ENCODE results near the gene IFT122. TPM values are rescaled to one million over a fixed set of nuclear protein-coding genes. Genes with fewer than 3 reads are reported as not detected.

Gene IFT122
- total and polyA plus RNA-seq, 2 experiments from 2014 or later, result 10.2 to 38.8 TPM

DNA sequence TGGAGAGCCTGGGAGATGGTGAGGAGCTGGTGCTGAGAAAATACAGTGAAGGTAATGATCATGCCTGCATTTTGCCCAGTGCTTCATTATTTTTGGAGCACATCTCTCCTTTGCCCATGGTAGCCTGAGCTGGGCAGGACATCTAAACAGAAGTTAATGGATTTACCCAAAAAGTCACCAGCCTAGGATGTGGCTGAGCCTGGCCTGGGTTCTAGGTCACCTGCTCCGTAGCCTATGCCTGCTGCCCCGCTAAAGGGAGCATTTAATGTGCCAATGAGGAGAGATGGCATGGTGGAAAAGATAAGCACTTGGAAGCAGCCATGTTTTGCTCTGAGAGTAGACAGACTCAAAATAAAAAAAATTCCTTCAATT is 46.6 kb downstream of the IFT122 start:
- Histone ChIP-seq H3K9me2 (ENCODE audit: insufficient read depth) (no peaks in the 10 kb centered on the region), H3K4me3 (no peak overlapping the region), H3K79me2 (replicated peaks; ENCODE audit: insufficient read depth) (no peaks in the 10 kb centered on the region), H2AFZ (no peak overlapping the region), H4K20me1 (replicated peaks; ENCODE audit: insufficient read depth) (no peaks in the 10 kb centered on the region), H3K4me1 (ENCODE audit: insufficient read depth) (peaks cover 14% of the 10 kb centered on the region), H3K27ac (ENCODE audit: low read depth) (peak overlapping the region; percentile 7; the same call in 1 of the 2 replicates), H3K27me3 (ENCODE audit: insufficient read depth) (no peaks in the 10 kb centered on the region), H3K4me2 (no peak overlapping the region), H3K36me3 (ENCODE audit: insufficient read depth) (no peaks in the 10 kb centered on the region), H3F3A (replicated peaks; ENCODE audit: low read depth) (no peaks in the 10 kb centered on the region)
- TF ChIP-seq JUNB (IDR thresholded peaks at IDR 0.05; ENCODE audit: unreplicated experiment) (no peak), CREB1 (CRISPR knock-in tag; IDR thresholded peaks at IDR 0.05; ENCODE audit: low read depth) (no peak), EZH2 (IDR thresholded peaks at IDR 0.05; ENCODE audit: low read depth, unreplicated experiment) (no peak), STAT1 (IDR thresholded peaks at IDR 0.05; ENCODE audit: unreplicated experiment) (no peak)
- TF ChIP-seq, protein P1, sequence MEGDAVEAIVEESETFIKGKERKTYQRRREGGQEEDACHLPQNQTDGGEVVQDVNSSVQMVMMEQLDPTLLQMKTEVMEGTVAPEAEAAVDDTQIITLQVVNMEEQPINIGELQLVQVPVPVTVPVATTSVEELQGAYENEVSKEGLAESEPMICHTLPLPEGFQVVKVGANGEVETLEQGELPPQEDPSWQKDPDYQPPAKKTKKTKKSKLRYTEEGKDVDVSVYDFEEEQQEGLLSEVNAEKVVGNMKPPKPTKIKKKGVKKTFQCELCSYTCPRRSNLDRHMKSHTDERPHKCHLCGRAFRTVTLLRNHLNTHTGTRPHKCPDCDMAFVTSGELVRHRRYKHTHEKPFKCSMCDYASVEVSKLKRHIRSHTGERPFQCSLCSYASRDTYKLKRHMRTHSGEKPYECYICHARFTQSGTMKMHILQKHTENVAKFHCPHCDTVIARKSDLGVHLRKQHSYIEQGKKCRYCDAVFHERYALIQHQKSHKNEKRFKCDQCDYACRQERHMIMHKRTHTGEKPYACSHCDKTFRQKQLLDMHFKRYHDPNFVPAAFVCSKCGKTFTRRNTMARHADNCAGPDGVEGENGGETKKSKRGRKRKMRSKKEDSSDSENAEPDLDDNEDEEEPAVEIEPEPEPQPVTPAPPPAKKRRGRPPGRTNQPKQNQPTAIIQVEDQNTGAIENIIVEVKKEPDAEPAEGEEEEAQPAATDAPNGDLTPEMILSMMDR (conservative IDR thresholded peaks at IDR 0.05; ENCODE audit: low read depth in 2 of 2), result no peak
- TF ChIP-seq, protein P2, sequence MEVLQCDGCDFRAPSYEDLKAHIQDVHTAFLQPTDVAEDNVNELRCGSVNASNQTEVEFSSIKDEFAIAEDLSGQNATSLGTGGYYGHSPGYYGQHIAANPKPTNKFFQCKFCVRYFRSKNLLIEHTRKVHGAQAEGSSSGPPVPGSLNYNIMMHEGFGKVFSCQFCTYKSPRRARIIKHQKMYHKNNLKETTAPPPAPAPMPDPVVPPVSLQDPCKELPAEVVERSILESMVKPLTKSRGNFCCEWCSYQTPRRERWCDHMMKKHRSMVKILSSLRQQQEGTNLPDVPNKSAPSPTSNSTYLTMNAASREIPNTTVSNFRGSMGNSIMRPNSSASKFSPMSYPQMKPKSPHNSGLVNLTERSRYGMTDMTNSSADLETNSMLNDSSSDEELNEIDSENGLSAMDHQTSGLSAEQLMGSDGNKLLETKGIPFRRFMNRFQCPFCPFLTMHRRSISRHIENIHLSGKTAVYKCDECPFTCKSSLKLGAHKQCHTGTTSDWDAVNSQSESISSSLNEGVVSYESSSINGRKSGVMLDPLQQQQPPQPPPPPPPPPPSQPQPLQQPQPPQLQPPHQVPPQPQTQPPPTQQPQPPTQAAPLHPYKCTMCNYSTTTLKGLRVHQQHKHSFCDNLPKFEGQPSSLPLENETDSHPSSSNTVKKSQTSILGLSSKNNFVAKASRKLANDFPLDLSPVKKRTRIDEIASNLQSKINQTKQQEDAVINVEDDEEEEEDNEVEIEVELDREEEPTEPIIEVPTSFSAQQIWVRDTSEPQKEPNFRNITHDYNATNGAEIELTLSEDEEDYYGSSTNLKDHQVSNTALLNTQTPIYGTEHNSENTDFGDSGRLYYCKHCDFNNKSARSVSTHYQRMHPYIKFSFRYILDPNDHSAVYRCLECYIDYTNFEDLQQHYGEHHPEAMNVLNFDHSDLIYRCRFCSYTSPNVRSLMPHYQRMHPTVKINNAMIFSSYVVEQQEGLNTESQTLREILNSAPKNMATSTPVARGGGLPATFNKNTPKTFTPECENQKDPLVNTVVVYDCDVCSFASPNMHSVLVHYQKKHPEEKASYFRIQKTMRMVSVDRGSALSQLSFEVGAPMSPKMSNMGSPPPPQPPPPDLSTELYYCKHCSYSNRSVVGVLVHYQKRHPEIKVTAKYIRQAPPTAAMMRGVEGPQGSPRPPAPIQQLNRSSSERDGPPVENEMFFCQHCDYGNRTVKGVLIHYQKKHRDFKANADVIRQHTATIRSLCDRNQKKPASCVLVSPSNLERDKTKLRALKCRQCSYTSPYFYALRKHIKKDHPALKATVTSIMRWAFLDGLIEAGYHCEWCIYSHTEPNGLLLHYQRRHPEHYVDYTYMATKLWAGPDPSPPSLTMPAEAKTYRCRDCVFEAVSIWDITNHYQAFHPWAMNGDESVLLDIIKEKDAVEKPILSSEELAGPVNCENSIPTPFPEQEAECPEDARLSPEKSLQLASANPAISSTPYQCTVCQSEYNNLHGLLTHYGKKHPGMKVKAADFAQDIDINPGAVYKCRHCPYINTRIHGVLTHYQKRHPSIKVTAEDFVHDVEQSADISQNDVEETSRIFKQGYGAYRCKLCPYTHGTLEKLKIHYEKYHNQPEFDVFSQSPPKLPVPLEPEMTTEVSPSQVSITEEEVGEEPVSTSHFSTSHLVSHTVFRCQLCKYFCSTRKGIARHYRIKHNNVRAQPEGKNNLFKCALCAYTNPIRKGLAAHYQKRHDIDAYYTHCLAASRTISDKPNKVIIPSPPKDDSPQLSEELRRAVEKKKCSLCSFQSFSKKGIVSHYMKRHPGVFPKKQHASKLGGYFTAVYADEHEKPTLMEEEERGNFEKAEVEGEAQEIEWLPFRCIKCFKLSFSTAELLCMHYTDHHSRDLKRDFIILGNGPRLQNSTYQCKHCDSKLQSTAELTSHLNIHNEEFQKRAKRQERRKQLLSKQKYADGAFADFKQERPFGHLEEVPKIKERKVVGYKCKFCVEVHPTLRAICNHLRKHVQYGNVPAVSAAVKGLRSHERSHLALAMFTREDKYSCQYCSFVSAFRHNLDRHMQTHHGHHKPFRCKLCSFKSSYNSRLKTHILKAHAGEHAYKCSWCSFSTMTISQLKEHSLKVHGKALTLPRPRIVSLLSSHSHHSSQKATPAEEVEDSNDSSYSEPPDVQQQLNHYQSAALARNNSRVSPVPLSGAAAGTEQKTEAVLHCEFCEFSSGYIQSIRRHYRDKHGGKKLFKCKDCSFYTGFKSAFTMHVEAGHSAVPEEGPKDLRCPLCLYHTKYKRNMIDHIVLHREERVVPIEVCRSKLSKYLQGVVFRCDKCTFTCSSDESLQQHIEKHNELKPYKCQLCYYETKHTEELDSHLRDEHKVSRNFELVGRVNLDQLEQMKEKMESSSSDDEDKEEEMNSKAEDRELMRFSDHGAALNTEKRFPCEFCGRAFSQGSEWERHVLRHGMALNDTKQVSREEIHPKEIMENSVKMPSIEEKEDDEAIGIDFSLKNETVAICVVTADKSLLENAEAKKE (CRISPR knock-in tag; IDR thresholded peaks at IDR 0.05), result no peak
- TF ChIP-seq, protein P3, sequence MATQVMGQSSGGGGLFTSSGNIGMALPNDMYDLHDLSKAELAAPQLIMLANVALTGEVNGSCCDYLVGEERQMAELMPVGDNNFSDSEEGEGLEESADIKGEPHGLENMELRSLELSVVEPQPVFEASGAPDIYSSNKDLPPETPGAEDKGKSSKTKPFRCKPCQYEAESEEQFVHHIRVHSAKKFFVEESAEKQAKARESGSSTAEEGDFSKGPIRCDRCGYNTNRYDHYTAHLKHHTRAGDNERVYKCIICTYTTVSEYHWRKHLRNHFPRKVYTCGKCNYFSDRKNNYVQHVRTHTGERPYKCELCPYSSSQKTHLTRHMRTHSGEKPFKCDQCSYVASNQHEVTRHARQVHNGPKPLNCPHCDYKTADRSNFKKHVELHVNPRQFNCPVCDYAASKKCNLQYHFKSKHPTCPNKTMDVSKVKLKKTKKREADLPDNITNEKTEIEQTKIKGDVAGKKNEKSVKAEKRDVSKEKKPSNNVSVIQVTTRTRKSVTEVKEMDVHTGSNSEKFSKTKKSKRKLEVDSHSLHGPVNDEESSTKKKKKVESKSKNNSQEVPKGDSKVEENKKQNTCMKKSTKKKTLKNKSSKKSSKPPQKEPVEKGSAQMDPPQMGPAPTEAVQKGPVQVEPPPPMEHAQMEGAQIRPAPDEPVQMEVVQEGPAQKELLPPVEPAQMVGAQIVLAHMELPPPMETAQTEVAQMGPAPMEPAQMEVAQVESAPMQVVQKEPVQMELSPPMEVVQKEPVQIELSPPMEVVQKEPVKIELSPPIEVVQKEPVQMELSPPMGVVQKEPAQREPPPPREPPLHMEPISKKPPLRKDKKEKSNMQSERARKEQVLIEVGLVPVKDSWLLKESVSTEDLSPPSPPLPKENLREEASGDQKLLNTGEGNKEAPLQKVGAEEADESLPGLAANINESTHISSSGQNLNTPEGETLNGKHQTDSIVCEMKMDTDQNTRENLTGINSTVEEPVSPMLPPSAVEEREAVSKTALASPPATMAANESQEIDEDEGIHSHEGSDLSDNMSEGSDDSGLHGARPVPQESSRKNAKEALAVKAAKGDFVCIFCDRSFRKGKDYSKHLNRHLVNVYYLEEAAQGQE (IDR thresholded peaks at IDR 0.05; ENCODE audit: unreplicated experiment), result no peak
- Mint-ChIP-seq H3K4me3 (peak overlapping the region; percentile 11; the same call in 2 of the 3 replicates), H3K27ac (peak overlapping the region; percentile 73), H3K27me3 (ENCODE audit: insufficient read depth, low read depth, poor library complexity) (peaks cover 15% of the 10 kb centered on the region), H3K4me1 (peaks cover 61% of the 10 kb centered on the region), H3K9me3 (no peaks in the 10 kb centered on the region), H3K36me3 (ENCODE audit: low read depth) (no peaks in the 10 kb centered on the region; the same call in 1 of the 3 replicates)
- ATAC-seq, result no peak
- DNase-seq (ENCODE audit: low spot score), result no peak
